IPS-20b (cell line): ENCODE results near the gene PRDM4.

ENCODE experiments used
- H3K27ac ChIP-seq: one replicate; pipeline ENCODE4 v1.5.1; 2013; ENCODE audit warnings: low read length
- H3K27me3 ChIP-seq: 2 replicates; pipeline ENCODE4 v1.6.1; 2013; ENCODE audit warnings: mild to moderate bottlenecking, low read length, inconsistent platforms; ENCODE audit not compliant: insufficient read depth
- H3K36me3 ChIP-seq: 2 replicates; pipeline ENCODE4 v1.6.1; 2013; ENCODE audit warnings: low read depth, mild to moderate bottlenecking, inconsistent platforms, low read length, moderate library complexity; ENCODE audit not compliant: insufficient read depth
- H3K4me1 ChIP-seq: 2 replicates; pipeline ENCODE4 v1.6.1; 2013; ENCODE audit warnings: mild to moderate bottlenecking, control low read depth, inconsistent platforms, low read length, moderate library complexity; ENCODE audit not compliant: insufficient read depth
- H3K4me3 ChIP-seq: 2 replicates; pipeline ENCODE4 v1.5.1; 2013; ENCODE audit warnings: mild to moderate bottlenecking, low read length, inconsistent platforms
- H3K9ac ChIP-seq: 2 replicates; pipeline ENCODE4 v1.6.1; 2013; ENCODE audit warnings: low read depth, mild to moderate bottlenecking, inconsistent platforms, low read length, moderate library complexity
- H3K9me3 ChIP-seq: 2 replicates; pipeline ENCODE4 v1.6.1; 2013; ENCODE audit warnings: mild to moderate bottlenecking, low read depth, low read length, inconsistent platforms; ENCODE audit not compliant: insufficient read depth

Gene PRDM4

GRCh38 chr12:107764626-107765025 lies 3.7 kb upstream of the PRDM4 start:
- no peaks in the 10 kb centered on the region for H3K36me3 ChIP-seq
- no peaks in the 10 kb centered on the region for H3K9me3 ChIP-seq
- no peak overlapping the region for H3K9ac ChIP-seq
- no peak overlapping the region for H3K4me3 ChIP-seq
- no peak overlapping the region for H3K27ac ChIP-seq
- peaks cover 5% of the 10 kb centered on the region; the same call in 1 of the 2 replicates for H3K27me3 ChIP-seq
- peaks cover 6% of the 10 kb centered on the region; the same call in 1 of the 2 replicates for H3K4me1 ChIP-seq

DNA sequence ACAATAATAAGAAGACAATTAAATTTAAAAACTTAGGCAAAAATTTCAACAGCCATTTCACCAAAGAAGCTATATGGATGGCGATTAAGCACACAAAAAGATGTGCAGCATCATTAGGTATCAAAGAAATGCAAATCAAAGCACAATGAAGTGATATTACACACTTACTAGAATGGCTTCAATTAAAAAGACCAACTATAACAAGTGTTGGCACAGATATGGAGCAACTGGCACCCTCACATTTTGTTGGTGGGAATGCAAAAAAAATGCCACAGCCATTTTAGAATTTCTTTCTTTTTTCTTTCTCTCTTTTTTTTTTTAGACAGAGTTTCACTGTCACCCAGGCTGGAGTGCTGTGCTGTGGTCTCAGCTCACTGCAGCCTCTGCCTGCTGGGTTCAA lies 1.9 kb upstream of the PRDM4 start:
- Histone ChIP-seq H3K36me3 (peaks cover 10% of the 10 kb centered on the region), H3K4me3 (no peak overlapping the region), H3K9ac (no peak overlapping the region), H3K4me1 (peaks cover 12% of the 10 kb centered on the region; the same call in 1 of the 2 replicates), H3K9me3 (no peaks in the 10 kb centered on the region), H3K27me3 (peaks cover 5% of the 10 kb centered on the region; the same call in 1 of the 2 replicates), H3K27ac (no peak overlapping the region)

DNA sequence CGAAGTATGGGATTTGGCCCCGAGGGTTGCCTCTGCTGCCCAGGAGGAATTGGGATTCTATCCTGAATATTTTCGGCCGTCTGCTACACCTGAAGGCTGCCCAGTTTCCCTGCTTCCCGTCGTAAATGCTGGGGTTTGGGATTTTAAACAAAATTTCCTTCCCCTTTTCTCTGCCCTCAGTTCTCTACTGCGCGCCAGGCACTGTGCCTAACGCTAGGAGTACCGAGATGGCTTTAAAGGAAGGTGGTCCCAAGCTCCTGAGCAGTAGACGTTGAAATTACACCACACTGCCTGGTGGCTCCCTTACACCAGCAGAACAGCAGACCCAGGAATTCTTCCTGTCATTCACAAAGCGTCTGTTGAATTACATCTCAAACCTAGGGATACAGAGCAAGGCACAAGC lies 566 bp upstream of the PRDM4 start:
- no peaks in the 10 kb centered on the region for H3K27me3 ChIP-seq
- H3K9ac ChIP-seq: peak overlapping the region; percentile 79; the same call in 1 of the 2 replicates
- H3K27ac ChIP-seq: no peak overlapping the region
- H3K36me3 ChIP-seq: peaks cover 16% of the 10 kb centered on the region
- peaks cover 12% of the 10 kb centered on the region; the same call in 1 of the 2 replicates for H3K4me1 ChIP-seq
- H3K4me3 ChIP-seq: peak overlapping the region; percentile 99
- H3K9me3 ChIP-seq: no peaks in the 10 kb centered on the region

DNA sequence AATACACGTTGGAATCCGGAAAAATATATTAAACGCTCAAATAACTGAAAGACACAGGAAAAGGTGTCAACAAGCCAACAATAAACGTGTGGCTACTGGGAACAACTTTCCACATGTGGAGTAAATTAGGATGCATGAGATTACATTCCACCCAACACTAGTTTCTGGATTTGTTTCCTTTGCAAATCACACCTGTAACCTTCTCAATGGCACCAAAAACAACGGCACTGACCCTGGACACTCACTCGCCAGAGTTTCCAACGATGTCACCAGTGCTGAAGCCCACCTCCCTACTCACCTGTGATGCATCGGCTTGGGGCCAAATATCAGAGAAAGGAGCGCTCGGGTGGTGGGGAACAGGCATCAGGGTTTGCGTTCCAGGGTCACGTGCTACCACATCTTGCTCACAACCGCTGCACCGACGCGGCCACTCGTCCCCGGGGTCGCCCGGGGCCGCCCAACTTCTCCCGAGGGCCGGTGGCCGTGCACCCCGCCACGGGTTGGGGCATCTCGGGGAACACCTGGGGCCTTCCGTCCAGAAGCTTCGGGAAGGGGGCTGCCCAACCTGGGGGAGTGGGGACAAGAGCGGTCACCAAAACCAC lies 629 bp downstream of the PRDM4 start:
- Histone ChIP-seq H3K27ac (no peak overlapping the region), H3K4me3 (peak overlapping the region; percentile 99), H3K36me3 (peaks cover 28% of the 10 kb centered on the region), H3K4me1 (peaks cover 12% of the 10 kb centered on the region; the same call in 1 of the 2 replicates), H3K9ac (peak overlapping the region; percentile 94), H3K27me3 (no peaks in the 10 kb centered on the region), H3K9me3 (no peaks in the 10 kb centered on the region)

GRCh38 chr12:107759410-107759809 lies 1.5 kb downstream of the PRDM4 start:
- Histone ChIP-seq H3K36me3 (peaks cover 37% of the 10 kb centered on the region), H3K27me3 (no peaks in the 10 kb centered on the region), H3K4me1 (peaks cover 12% of the 10 kb centered on the region; the same call in 1 of the 2 replicates), H3K9ac (peak overlapping the region; percentile 94; the same call in 1 of the 2 replicates), H3K27ac (no peak overlapping the region), H3K4me3 (peak overlapping the region; percentile 99), H3K9me3 (no peaks in the 10 kb centered on the region)

- no peaks in the 10 kb centered on the region for H3K9me3 ChIP-seq
- no peaks in the 10 kb centered on the region for H3K27me3 ChIP-seq
- H3K4me1 ChIP-seq: no peaks in the 10 kb centered on the region
- no peak overlapping the region for H3K9ac ChIP-seq
- no peak overlapping the region for H3K27ac ChIP-seq
- H3K4me3 ChIP-seq: no peak overlapping the region
- peaks cover 90% of the 10 kb centered on the region for H3K36me3 ChIP-seq
These were observed 11.9 kb downstream of the PRDM4 start for GRCh38 chr12:107749083-107749482.

GRCh38 chr12:107748472-107748871 lies 12.5 kb downstream of the PRDM4 start:
- Histone ChIP-seq H3K36me3 (peaks cover 90% of the 10 kb centered on the region), H3K9me3 (no peaks in the 10 kb centered on the region), H3K4me3 (no peak overlapping the region), H3K27me3 (no peaks in the 10 kb centered on the region), H3K4me1 (no peaks in the 10 kb centered on the region), H3K9ac (no peak overlapping the region), H3K27ac (no peak overlapping the region)

DNA sequence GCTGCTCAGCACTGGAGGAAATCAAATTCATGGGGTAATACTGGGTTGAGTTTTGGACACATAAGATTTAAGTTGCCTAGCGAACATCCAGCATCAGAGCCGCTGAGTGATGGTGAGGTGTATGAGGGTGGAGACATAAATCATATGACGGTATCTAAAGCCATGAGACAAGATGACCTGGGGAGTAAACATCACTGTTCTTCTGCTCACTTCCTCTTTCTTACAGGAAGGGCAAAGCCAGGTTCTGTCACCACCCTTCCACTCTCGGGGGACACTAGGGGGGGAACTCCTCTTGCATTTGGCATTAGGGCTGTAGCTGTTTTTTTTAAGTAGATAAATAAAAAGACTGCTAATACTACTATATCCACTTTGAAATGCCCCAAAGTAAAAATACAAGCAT lies 24.0 kb downstream of the PRDM4 start:
- no peak overlapping the region for H3K4me3 ChIP-seq
- H3K4me1 ChIP-seq: no peaks in the 10 kb centered on the region
- peaks cover 90% of the 10 kb centered on the region for H3K36me3 ChIP-seq
- H3K27ac ChIP-seq: no peak overlapping the region
- no peaks in the 10 kb centered on the region for H3K9me3 ChIP-seq
- H3K27me3 ChIP-seq: no peaks in the 10 kb centered on the region
- no peak overlapping the region for H3K9ac ChIP-seq

DNA sequence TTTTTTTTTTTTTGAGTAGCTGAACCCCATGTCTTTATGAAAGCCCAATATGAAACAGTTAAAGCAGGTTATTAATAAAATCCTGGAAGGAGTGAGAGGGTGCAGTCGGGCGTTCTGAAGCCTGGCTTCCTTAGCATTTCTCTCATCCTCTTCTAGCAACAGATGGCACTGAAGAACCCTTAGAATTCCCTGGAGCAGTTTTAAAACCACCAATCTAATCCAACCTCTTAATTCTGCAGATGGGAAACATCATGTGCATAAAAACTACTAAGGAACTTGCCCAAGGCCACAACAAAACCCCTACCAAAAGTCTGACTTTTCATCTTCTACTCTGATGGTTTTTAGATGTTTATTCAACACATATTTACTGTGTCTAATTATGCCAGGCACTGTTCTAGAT lies 25.2 kb downstream of the PRDM4 start:
- Histone ChIP-seq H3K4me1 (no peaks in the 10 kb centered on the region), H3K36me3 (peaks cover 79% of the 10 kb centered on the region), H3K9ac (no peak overlapping the region), H3K27me3 (no peaks in the 10 kb centered on the region), H3K4me3 (no peak overlapping the region), H3K9me3 (no peaks in the 10 kb centered on the region), H3K27ac (no peak overlapping the region)

DNA sequence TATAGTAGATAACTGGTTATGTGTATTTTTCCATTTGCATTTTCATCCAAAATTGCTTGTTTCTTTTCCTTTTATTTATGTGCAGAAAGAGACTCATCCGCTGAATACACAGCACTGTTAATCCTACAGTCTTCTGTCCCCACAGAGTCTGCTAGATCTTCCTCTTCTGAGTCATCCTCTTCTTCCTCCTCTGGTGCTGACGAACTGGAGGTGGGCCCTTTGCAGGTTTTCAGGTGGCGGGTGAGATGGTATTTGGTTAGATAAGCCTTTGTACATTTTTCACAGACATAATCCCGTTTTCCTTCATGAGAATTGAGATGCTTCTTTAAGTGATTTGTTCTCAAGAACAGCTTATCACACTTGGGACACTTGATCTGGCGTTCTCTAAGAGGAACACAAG lies 26.8 kb downstream of the PRDM4 start:
- Histone ChIP-seq H3K27ac (no peak overlapping the region), H3K4me1 (no peaks in the 10 kb centered on the region), H3K9ac (no peak overlapping the region), H3K36me3 (peaks cover 62% of the 10 kb centered on the region), H3K9me3 (no peaks in the 10 kb centered on the region), H3K27me3 (no peaks in the 10 kb centered on the region), H3K4me3 (no peak overlapping the region)

DNA sequence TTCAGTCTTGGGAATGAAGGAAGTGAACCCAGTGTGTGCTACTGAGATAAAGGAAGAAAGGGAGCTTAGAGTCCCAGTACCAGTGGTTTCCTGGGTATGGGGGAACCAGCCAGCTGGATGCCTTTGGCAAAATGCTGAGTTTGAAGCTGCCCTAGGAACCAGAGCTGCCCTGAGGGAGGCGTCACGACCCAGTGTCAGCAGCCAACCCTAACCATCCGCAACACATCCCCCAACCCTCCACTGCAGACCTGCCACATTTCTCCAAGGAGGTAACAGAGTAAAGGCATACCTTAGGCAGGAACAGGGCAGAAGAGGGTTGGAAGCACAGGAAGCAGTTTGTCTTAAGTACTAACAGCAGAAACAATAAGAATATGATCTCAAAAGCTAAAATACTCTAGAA lies 28.6 kb downstream of the PRDM4 start:
- H3K36me3 ChIP-seq: peaks cover 45% of the 10 kb centered on the region
- H3K9ac ChIP-seq: no peak overlapping the region
- no peaks in the 10 kb centered on the region for H3K9me3 ChIP-seq
- no peak overlapping the region for H3K27ac ChIP-seq
- no peaks in the 10 kb centered on the region for H3K27me3 ChIP-seq
- H3K4me3 ChIP-seq: no peak overlapping the region
- no peaks in the 10 kb centered on the region for H3K4me1 ChIP-seq

- peaks cover 35% of the 10 kb centered on the region for H3K36me3 ChIP-seq
- H3K27ac ChIP-seq: no peak overlapping the region
- H3K9me3 ChIP-seq: no peaks in the 10 kb centered on the region
- no peaks in the 10 kb centered on the region for H3K4me1 ChIP-seq
- H3K9ac ChIP-seq: no peak overlapping the region
- H3K4me3 ChIP-seq: no peak overlapping the region
- H3K27me3 ChIP-seq: no peaks in the 10 kb centered on the region
These were observed 29.6 kb downstream of the PRDM4 start for GRCh38 chr12:107731366-107731765.
